ENCODE data around the gene BRMS1L. TPM values are rescaled to one million over a fixed set of nuclear protein-coding genes. Genes with fewer than 3 reads are reported as not detected.

Gene BRMS1L
- total RNA-seq, 1 donor from 2014 or later, result 14.3 TPM

DNA sequence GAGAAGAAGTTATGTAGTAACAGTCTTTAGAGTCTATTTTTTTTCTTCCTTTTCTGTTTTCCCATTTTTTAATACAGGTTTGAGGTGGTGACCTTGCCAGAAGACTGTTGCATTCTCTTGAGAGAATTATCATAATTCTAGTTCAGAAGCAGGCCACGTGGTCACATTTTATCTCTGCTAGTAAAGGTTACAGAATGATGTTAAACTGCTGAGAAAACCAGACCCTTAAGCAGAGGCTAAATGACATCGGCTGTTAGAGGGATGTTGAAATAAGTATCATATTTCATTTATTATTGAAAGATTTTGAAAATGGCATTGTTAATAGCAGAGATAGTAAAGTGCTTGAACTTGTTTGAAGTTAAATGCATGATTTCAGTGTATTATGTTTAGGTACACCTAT, 49.2 kb downstream of the BRMS1L start:
- H3K27ac ChIP-seq, result no peak overlapping the region
- Mint-ChIP-seq H3K4me1 (no peaks in the 10 kb centered on the region), H3K4me3 (no peak overlapping the region), H3K27ac (no peak overlapping the region), H3K36me3 (no peaks in the 10 kb centered on the region), H3K27me3 (ENCODE audit: insufficient read depth, low read depth) (no peaks in the 10 kb centered on the region), H3K9me3 (no peaks in the 10 kb centered on the region)
- DNase-seq (ENCODE audit: low spot score), result no peak
- TF ChIP-seq, protein P1, sequence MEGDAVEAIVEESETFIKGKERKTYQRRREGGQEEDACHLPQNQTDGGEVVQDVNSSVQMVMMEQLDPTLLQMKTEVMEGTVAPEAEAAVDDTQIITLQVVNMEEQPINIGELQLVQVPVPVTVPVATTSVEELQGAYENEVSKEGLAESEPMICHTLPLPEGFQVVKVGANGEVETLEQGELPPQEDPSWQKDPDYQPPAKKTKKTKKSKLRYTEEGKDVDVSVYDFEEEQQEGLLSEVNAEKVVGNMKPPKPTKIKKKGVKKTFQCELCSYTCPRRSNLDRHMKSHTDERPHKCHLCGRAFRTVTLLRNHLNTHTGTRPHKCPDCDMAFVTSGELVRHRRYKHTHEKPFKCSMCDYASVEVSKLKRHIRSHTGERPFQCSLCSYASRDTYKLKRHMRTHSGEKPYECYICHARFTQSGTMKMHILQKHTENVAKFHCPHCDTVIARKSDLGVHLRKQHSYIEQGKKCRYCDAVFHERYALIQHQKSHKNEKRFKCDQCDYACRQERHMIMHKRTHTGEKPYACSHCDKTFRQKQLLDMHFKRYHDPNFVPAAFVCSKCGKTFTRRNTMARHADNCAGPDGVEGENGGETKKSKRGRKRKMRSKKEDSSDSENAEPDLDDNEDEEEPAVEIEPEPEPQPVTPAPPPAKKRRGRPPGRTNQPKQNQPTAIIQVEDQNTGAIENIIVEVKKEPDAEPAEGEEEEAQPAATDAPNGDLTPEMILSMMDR (IDR thresholded peaks at IDR 0.05), result no peak
- TF ChIP-seq EZH2phosphoT487 (IDR thresholded peaks at IDR 0.05) (no peak), EZH2 (IDR thresholded peaks at IDR 0.05) (no peak)
- no peaks in the 10 kb centered on the region for H3K27me3 ChIP-seq
- no peaks in the 10 kb centered on the region for H3K79me2 ChIP-seq (ENCODE audit: low read depth)
- H3K9ac ChIP-seq, result no peak overlapping the region
- no peaks in the 10 kb centered on the region for H3K9me3 ChIP-seq (ENCODE audit: low read depth)
- H3K4me2 ChIP-seq, result no peak overlapping the region
- no peaks in the 10 kb centered on the region for H4K20me1 ChIP-seq (ENCODE audit: low read depth)
- no peaks in the 10 kb centered on the region for H3K4me1 ChIP-seq
- H3K4me3 ChIP-seq, result no peak overlapping the region
- no peak overlapping the region for H2AFZ ChIP-seq (replicated peaks)
- peaks cover 3% of the 10 kb centered on the region for H3F3A ChIP-seq (ENCODE audit: low read depth)
- H3K36me3 ChIP-seq, result peaks cover 3% of the 10 kb centered on the region

DNA sequence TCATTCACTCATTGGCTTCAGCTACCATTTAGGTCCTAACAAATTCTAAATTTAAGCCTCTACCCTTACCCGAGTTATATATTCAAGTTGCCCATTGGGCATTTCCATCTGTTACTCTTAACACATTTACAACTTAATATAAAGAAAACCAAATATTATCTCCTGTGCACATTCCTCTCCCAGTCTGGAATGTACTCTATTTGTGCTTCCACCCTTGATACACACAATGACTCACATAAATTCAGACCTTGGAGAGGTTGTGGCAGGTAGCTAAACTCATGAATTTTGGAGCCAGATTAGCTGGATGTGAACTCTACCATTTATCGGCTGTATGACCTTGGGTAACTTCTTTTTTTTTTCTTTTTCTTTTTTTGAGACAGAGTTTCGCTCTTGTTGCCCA, 51.1 kb downstream of the BRMS1L start:
- Mint-ChIP-seq H3K36me3 (no peaks in the 10 kb centered on the region), H3K27me3 (ENCODE audit: insufficient read depth, low read depth) (no peaks in the 10 kb centered on the region), H3K4me3 (no peak overlapping the region), H3K9me3 (no peaks in the 10 kb centered on the region), H3K27ac (no peak overlapping the region), H3K4me1 (no peaks in the 10 kb centered on the region)
- Histone ChIP-seq H4K20me1 (ENCODE audit: low read depth) (no peaks in the 10 kb centered on the region), H3K27me3 (no peaks in the 10 kb centered on the region), H3K9ac (no peak overlapping the region), H3K79me2 (ENCODE audit: low read depth) (no peaks in the 10 kb centered on the region), H2AFZ (replicated peaks) (no peak overlapping the region), H3K4me2 (no peak overlapping the region), H3K27ac (no peak overlapping the region), H3K36me3 (no peaks in the 10 kb centered on the region), H3K9me3 (ENCODE audit: low read depth) (no peaks in the 10 kb centered on the region), H3K4me1 (no peaks in the 10 kb centered on the region), H3K4me3 (no peak overlapping the region), H3F3A (ENCODE audit: low read depth) (peaks cover 3% of the 10 kb centered on the region)
- TF ChIP-seq, protein P1 (IDR thresholded peaks at IDR 0.05), result no peak
- no peak for TF ChIP-seq EZH2phosphoT487 (IDR thresholded peaks at IDR 0.05)
- no peak for TF ChIP-seq EZH2 (IDR thresholded peaks at IDR 0.05)
- DNase-seq (ENCODE audit: low spot score), result no peak

DNA sequence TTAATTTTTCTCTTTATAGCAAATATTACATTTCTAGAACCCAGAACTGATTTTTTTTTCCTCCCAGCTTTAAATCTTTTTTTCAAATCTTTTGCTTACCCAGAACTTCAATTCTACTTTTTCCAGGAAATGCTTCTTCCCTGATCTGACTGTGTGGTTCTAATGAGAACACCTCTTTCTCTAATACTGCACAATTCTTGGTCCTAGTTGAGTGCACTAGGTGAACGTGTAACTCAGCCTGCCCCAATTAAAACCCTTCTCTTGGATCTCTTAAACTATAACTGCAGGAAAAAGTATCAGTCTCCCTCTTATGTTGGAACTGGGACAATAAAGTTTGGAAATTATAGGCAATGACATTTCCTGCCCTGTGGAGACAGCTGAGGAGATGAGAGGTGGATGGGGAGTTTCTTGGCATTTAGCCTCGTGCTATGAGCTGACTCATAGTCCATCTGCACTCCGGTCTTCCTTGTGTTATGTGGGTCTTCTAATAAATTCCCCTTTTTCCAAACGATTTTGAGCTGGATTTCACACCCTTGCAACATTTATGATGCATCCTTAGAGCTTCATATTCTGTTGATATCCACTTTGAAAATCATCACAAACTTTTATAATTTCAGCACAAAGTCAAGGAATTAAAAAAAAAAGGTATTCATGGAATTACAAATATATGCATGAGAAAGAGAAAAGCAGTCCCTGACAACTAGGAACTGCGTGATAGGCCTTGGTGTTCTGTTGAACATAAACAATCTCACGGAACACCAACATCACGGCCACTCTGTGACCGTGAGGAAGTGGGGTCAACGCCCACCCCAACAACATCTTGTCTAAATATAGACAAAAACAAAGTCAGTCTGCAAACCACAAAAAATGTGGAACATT, 52.4 kb downstream of the BRMS1L start:
- H3K4me3 Mint-ChIP-seq, result no peak overlapping the region
- H3K36me3 Mint-ChIP-seq, result no peaks in the 10 kb centered on the region
- TF ChIP-seq, protein P1 (IDR thresholded peaks at IDR 0.05), result no peak
- TF ChIP-seq EZH2phosphoT487 (IDR thresholded peaks at IDR 0.05) (no peak), EZH2 (IDR thresholded peaks at IDR 0.05) (no peak)
- H3K27ac Mint-ChIP-seq, result no peak overlapping the region
- no peak overlapping the region for H3K9ac ChIP-seq
- no peaks in the 10 kb centered on the region for H3K27me3 ChIP-seq
- H3K4me3 ChIP-seq, result no peak overlapping the region
- peaks cover 3% of the 10 kb centered on the region for H3F3A ChIP-seq (ENCODE audit: low read depth)
- no peaks in the 10 kb centered on the region for H3K79me2 ChIP-seq (ENCODE audit: low read depth)
- no peaks in the 10 kb centered on the region for H3K4me1 Mint-ChIP-seq
- H3K27ac ChIP-seq, result no peak overlapping the region
- no peak overlapping the region for H2AFZ ChIP-seq (replicated peaks)
- no peaks in the 10 kb centered on the region for H3K9me3 ChIP-seq (ENCODE audit: low read depth)
- H3K27me3 Mint-ChIP-seq (ENCODE audit: insufficient read depth, low read depth), result no peaks in the 10 kb centered on the region
- no peaks in the 10 kb centered on the region for H3K4me1 ChIP-seq
- no peaks in the 10 kb centered on the region for H3K9me3 Mint-ChIP-seq
- H4K20me1 ChIP-seq (ENCODE audit: low read depth), result no peaks in the 10 kb centered on the region
- DNase-seq (ENCODE audit: low spot score), result no peak
- H3K36me3 ChIP-seq, result no peaks in the 10 kb centered on the region
- H3K4me2 ChIP-seq, result no peak overlapping the region

All from neural progenitor cell (in vitro differentiated cells).